K562 (cell line): Measurements from ENCODE around the gene S100A1. TPM values are rescaled to one million over a fixed set of nuclear protein-coding genes. Genes with fewer than 3 reads are reported as not detected.
A peak's percentile ranks its signal among the peaks of the same experiment; 100 is the strongest.

Experiments used
- C11orf30 ChIP-seq: fragments of 450-650 bp; IDR thresholded peaks from 2 replicates; pipeline ENCODE4 v1.6.1; 2016; ENCODE audit warnings: low read depth, mild to moderate bottlenecking
- CBX3 ChIP-seq, 2 experiments: IDR thresholded peaks; 1 replicate in 1 of 2; 2 replicates in 1 of 2; pipeline ENCODE4 v1.6.1; 2012; ENCODE audit warnings: inconsistent platforms in 2 of 2, low read length in 2 of 2, borderline replicate concordance in 1 of 2, control low read depth in 1 of 2
- DACH1 ChIP-seq: fragments of 450-650 bp; IDR thresholded peaks from 2 replicates; pipeline ENCODE4 v1.6.1; 2018; ENCODE audit not compliant: partially characterized antibody
- ELF1 ChIP-seq: fragments of 200-800 bp; sonication (Bioruptor generic); IDR thresholded peaks from 2 replicates; pipeline ENCODE4 v1.6.1; 2016; ENCODE audit warnings: missing genetic modification characterization, missing compliant biosample characterization
- EZH2 ChIP-seq: IDR thresholded peaks from 2 replicates; pipeline ENCODE4 v1.6.1; 2012; ENCODE audit warnings: low read depth, mild to moderate bottlenecking, inconsistent platforms, low read length, borderline replicate concordance
- HDAC1 ChIP-seq, 2 experiments: fragments of 450-650 bp; IDR thresholded peaks; 2 replicates each; pipeline ENCODE4 v1.6.1; 2016 to 2017; ENCODE audit warnings: inconsistent platforms in 1 of 2, mild to moderate bottlenecking in 1 of 2, moderate library complexity in 1 of 2
- HDAC8 ChIP-seq: fragments of 450-650 bp; IDR thresholded peaks from 2 replicates; pipeline ENCODE4 v1.6.1; 2016; ENCODE audit warnings: mild to moderate bottlenecking, missing genetic modification characterization, moderate library complexity, missing compliant biosample characterization
- ILK ChIP-seq: fragments of 450-650 bp; IDR thresholded peaks from 2 replicates; pipeline ENCODE4 v1.6.1; 2016; ENCODE audit warnings: missing genetic modification characterization, low read depth, mild to moderate bottlenecking, missing compliant biosample characterization, moderate library complexity, borderline replicate concordance
- KDM4B ChIP-seq, 2 experiments: fragments of 450-650 bp in 1 of 2; sonication (generic) in 1 of 2; IDR thresholded peaks; 2 replicates each; pipeline ENCODE4 v1.6.1; 2016 to 2017; ENCODE audit warnings: borderline replicate concordance in 2 of 2, antibody characterized with exemption in 1 of 2, low read depth in 1 of 2, mild to moderate bottlenecking in 1 of 2
- MTA2 ChIP-seq: fragments of 450-650 bp; IDR thresholded peaks from 2 replicates; pipeline ENCODE4 v1.6.1; 2016; ENCODE audit warnings: low read depth
- NONO ChIP-seq, 2 experiments: fragments of 200-400 bp in 1 of 2; fragments of 450-650 bp in 1 of 2; formaldehyde crosslinking in 1 of 2; IDR thresholded peaks; 2 replicates each; pipeline ENCODE4 v1.6.1; 2017; ENCODE audit warnings: low read depth in 2 of 2, mild to moderate bottlenecking in 2 of 2, moderate library complexity in 2 of 2, low read length in 1 of 2
- POLR2B ChIP-seq: fragments of 450-650 bp; IDR thresholded peaks from 2 replicates; pipeline ENCODE4 v1.6.1; 2018; ENCODE audit warnings: low read depth; ENCODE audit not compliant: partially characterized antibody
- RBM15 ChIP-seq: fragments of 200-400 bp; formaldehyde crosslinking; IDR thresholded peaks from 2 replicates; pipeline ENCODE4 v1.6.1; 2018; ENCODE audit warnings: mild to moderate bottlenecking, low read length, moderate library complexity; ENCODE audit not compliant: insufficient read depth
- ZNF431 ChIP-seq: sonication (generic); formaldehyde crosslinking; IDR thresholded peaks from 2 replicates; pipeline ENCODE4 v1.8.0; 2022; ENCODE audit warnings: mild to moderate bottlenecking, missing genetic modification reagents
- ZNF57 ChIP-seq: fragments of 450-650 bp; formaldehyde crosslinking; IDR thresholded peaks from 2 replicates; pipeline ENCODE4 v1.4.0; 2020; ENCODE audit warnings: mild to moderate bottlenecking, moderate library complexity
- polyA plus RNA-seq, 8 experiments: library from polyadenylated mRNA; depleted of rRNA in 4 of 8; stranded (reverse) in 5 of 8; unstranded in 3 of 8; fragments of >200 nt; fragmentation: Nextera tagmentation in 2 of 8; fragmentation: Illumina TruSeq in 1 of 8; extraction: Ambion mirVana in 2 of 8; extraction: Trizol in 1 of 8; gene quantifications; 2 replicates each; pipeline versions ENCODE4 v1.2.1 to v1.2.3, GENCODE V29; 2011 to 2014; ENCODE audit warnings: inconsistent platforms in 1 of 8, missing spikeins in 1 of 8
- total RNA-seq, 7 experiments: library from RNA; depleted of rRNA in 6 of 7; stranded (reverse); fragments of >200 nt in 6 of 7; fragmentation: Illumina TruSeq in 2 of 7; extraction: Trizol in 2 of 7; gene quantifications; 2 replicates each; pipeline versions ENCODE4 v1.2.1 to v1.2.3, GENCODE V29; 2011 to 2021; ENCODE audit warnings: low replicate concordance in 1 of 7
- TF ChIP-seq, protein P1 (sequence below): sonication (generic); formaldehyde crosslinking; IDR thresholded peaks from 2 replicates; pipeline ENCODE4 v1.8.0; 2023; ENCODE audit warnings: mild to moderate bottlenecking, missing genetic modification reagents
- TF ChIP-seq, protein P2 (sequence below): sonication (generic); formaldehyde crosslinking; IDR thresholded peaks from 2 replicates; pipeline ENCODE4 v1.8.0; 2022; ENCODE audit warnings: mild to moderate bottlenecking, missing genetic modification reagents
- TF ChIP-seq, protein P3 (sequence below): fragments of 250-450 bp; sonication (Bioruptor Pico); IDR thresholded peaks from 2 replicates; pipeline ENCODE4 v1.5.0; 2021; ENCODE audit warnings: mild to moderate bottlenecking, moderate library complexity
- TF ChIP-seq, protein P4 (sequence below): fragments of 450-650 bp; IDR thresholded peaks from 2 replicates; pipeline ENCODE4 v1.6.1; 2016; ENCODE audit warnings: borderline replicate concordance

S100A1 gene
- total and polyA plus RNA-seq, 9 of the 15 experiments (the other 6 are each of a cell fraction or from before 2014, with no cell fraction given): 0.44 to 30.1 (median 12.7) TPM

DNA sequence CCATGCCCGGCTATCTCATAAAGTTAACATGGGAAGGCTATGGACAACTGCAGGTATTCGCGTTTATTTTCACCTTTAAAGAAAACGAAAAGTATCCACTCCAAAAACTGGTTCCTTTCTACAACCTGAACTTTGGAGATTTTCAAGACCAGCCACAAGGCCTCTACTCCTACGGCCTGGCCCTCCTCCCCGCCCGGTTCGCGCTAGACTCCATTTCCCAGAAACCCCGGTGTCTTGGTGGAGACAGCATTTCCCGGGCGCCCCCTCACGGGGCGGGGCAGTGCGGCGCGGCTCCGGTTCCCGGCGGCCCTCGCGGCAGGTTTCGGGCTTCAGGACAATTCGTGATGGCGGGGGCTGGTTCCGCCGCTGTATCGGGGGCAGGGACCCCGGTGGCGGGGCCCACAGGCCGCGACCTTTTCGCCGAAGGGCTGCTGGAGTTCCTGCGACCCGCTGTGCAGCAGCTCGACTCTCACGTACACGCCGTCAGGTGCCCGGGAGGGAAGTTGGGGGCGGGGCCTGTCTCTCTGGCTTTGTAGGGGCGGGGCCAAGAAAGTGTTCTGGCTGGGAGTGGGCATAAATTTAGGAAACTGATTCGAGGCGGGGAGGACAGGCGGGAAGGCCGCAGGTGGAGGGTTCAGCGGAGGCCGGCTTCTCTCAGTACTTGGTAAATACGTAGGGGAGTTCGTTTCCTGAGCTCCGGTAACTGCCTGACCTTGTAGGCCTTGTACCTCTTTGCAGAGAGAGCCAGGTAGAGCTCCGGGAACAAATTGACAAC lies 30.4 kb downstream of the S100A1 start, which contains the start of gene SNAPIN (continued):
- no peak for TF ChIP-seq ZNF431 (CRISPR knock-in tag)
- TF ChIP-seq, protein P1, sequence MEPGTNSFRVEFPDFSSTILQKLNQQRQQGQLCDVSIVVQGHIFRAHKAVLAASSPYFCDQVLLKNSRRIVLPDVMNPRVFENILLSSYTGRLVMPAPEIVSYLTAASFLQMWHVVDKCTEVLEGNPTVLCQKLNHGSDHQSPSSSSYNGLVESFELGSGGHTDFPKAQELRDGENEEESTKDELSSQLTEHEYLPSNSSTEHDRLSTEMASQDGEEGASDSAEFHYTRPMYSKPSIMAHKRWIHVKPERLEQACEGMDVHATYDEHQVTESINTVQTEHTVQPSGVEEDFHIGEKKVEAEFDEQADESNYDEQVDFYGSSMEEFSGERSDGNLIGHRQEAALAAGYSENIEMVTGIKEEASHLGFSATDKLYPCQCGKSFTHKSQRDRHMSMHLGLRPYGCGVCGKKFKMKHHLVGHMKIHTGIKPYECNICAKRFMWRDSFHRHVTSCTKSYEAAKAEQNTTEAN (CRISPR knock-in tag): no peak
- TF ChIP-seq ILK (tag): no peak
- TF ChIP-seq RBM15: no peak
- TF ChIP-seq, protein P2, sequence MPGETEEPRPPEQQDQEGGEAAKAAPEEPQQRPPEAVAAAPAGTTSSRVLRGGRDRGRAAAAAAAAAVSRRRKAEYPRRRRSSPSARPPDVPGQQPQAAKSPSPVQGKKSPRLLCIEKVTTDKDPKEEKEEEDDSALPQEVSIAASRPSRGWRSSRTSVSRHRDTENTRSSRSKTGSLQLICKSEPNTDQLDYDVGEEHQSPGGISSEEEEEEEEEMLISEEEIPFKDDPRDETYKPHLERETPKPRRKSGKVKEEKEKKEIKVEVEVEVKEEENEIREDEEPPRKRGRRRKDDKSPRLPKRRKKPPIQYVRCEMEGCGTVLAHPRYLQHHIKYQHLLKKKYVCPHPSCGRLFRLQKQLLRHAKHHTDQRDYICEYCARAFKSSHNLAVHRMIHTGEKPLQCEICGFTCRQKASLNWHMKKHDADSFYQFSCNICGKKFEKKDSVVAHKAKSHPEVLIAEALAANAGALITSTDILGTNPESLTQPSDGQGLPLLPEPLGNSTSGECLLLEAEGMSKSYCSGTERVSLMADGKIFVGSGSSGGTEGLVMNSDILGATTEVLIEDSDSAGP (CRISPR knock-in tag): no peak
- TF ChIP-seq POLR2B: peak; percentile 73
- TF ChIP-seq HDAC8 (tag): no peak
- TF ChIP-seq, protein P3, sequence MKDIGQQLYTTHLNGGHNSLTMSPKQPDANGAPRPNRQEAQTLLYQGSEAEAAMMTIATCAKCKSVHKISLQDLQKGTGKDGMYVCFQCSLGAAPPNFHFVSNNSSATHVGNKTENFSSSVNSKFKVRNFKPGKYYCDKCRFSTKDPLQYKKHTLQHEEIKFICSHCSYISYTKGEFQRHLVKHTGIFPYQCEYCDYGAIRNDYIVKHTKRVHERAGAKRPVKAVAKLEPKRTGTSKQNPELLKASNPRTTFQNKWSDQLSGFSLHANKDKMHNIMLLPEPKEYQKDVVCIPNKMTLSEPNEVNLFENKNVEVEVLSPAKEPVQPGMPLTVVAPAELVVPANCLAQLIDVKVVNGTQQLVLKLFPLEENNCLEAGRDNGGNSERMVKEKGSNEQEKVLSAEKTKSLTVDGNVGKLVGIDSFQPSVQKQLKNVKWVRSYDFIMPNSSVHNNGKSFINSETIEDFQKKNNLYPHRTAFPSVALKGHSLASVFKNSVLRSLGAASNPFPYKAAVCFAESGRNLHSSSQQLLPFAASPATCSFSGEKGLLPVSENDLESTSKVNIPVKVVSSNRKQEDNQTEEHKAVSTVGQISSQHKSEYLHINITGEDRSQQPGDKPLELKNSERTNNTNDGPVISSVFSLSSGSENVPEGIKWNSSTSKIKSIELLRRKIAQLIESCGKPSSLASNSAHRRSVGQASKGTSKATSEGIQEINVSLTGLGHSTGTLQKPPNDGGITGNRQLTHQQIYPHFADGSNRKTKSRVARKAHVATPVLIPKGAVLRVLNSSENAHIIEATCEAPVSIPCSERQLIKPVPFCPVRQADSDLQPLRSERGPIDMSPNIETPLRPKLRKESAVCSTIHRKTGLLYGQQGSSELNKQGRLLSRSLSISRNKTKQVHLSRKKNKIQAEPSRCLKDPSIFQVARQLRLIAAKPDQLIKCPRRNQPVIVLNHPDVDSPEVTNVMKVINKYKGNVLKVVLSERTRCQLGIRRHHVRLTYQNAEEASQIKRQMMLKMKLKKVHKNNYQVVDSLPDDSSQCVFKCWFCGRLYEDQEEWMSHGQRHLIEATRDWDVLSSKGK: no peak
- TF ChIP-seq, protein P4, sequence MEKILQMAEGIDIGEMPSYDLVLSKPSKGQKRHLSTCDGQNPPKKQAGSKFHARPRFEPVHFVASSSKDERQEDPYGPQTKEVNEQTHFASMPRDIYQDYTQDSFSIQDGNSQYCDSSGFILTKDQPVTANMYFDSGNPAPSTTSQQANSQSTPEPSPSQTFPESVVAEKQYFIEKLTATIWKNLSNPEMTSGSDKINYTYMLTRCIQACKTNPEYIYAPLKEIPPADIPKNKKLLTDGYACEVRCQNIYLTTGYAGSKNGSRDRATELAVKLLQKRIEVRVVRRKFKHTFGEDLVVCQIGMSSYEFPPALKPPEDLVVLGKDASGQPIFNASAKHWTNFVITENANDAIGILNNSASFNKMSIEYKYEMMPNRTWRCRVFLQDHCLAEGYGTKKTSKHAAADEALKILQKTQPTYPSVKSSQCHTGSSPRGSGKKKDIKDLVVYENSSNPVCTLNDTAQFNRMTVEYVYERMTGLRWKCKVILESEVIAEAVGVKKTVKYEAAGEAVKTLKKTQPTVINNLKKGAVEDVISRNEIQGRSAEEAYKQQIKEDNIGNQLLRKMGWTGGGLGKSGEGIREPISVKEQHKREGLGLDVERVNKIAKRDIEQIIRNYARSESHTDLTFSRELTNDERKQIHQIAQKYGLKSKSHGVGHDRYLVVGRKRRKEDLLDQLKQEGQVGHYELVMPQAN: no peak; the same call in 1 of the 2 replicates
- no peak for TF ChIP-seq DACH1
- no peak for TF ChIP-seq EZH2
- TF ChIP-seq ELF1 (tag): peak; percentile 86
- TF ChIP-seq NONO (IDR thresholded peaks at IDR 0.05; ENCODE audit: low read depth in 2 of 2, low read length in 1 of 2): no peak
- no peak for TF ChIP-seq ZNF57 (CRISPR knock-in tag)
- TF ChIP-seq MTA2: no peak
- peak in 1 of 2 experiments; percentile 60; a peak in 1 of 4 replicates for TF ChIP-seq KDM4B (IDR thresholded peaks at IDR 0.05; ENCODE audit: borderline replicate concordance in 2 of 2, low read depth in 1 of 2)
- peak in 1 of 2 experiments; percentile 59; a peak in 1 of 4 replicates for TF ChIP-seq HDAC1 (IDR thresholded peaks at IDR 0.05)
- no peak for TF ChIP-seq CBX3 (IDR thresholded peaks at IDR 0.05; ENCODE audit: borderline replicate concordance in 1 of 2, low read length in 2 of 2)
- no peak for TF ChIP-seq C11orf30
